GM18861 (cell line): Measurements from ENCODE around the gene SPRY1.

Experiments used
- ATAC-seq: cut with Tn5 transposase; IDR thresholded peaks from one replicate; pipeline ENCODE4 v1.9.1; 2021; ENCODE audit not compliant: unreplicated experiment

SPRY1 gene

GRCh38 chr4:123378794-123379193, 17.8 kb upstream of the SPRY1 start:
- ATAC-seq = no peak

- ATAC-seq = no peak
Measured at GRCh38 chr4:123379392-123379791, 17.2 kb upstream of the SPRY1 start.

GRCh38 chr4:123380728-123381716, 15.6 kb upstream of the SPRY1 start:
- peak; percentile 82 for ATAC-seq

- no peak for ATAC-seq
Measured at GRCh38 chr4:123381996-123382395, 14.6 kb upstream of the SPRY1 start.

GRCh38 chr4:123383566-123383965, 13.0 kb upstream of the SPRY1 start:
- ATAC-seq = no peak

- no peak for ATAC-seq
Measured at GRCh38 chr4:123386609-123387008, 10.0 kb upstream of the SPRY1 start.

GRCh38 chr4:123390846-123391456, 5.6 kb upstream of the SPRY1 start:
- ATAC-seq = no peak

GRCh38 chr4:123393721-123394120, 2.9 kb upstream of the SPRY1 start:
- no peak for ATAC-seq

- no peak for ATAC-seq
Measured at GRCh38 chr4:123397144-123398065, 810 bp downstream of the SPRY1 start.

GRCh38 chr4:123398066-123398852, 1.7 kb downstream of the SPRY1 start:
- peak; percentile 45 for ATAC-seq

- ATAC-seq = peak; percentile 13
Measured at GRCh38 chr4:123398853-123399626, 2.4 kb downstream of the SPRY1 start.

GRCh38 chr4:123399627-123400358, 3.2 kb downstream of the SPRY1 start:
- no peak for ATAC-seq

- ATAC-seq = no peak
Measured at GRCh38 chr4:123401271-123402120, 4.9 kb downstream of the SPRY1 start.

GRCh38 chr4:123402121-123402465, 5.5 kb downstream of the SPRY1 start:
- ATAC-seq = no peak

- ATAC-seq = no peak
Measured at GRCh38 chr4:123403080-123403604, 6.5 kb downstream of the SPRY1 start.

GRCh38 chr4:123404533-123404932, 7.9 kb downstream of the SPRY1 start:
- ATAC-seq = no peak

GRCh38 chr4:123405267-123405865, 8.8 kb downstream of the SPRY1 start:
- no peak for ATAC-seq
